ENCODE data around the gene TCOF1.
A peak's percentile ranks its signal among the peaks of the same experiment; 100 is the strongest.

TCOF1 gene

DNA sequence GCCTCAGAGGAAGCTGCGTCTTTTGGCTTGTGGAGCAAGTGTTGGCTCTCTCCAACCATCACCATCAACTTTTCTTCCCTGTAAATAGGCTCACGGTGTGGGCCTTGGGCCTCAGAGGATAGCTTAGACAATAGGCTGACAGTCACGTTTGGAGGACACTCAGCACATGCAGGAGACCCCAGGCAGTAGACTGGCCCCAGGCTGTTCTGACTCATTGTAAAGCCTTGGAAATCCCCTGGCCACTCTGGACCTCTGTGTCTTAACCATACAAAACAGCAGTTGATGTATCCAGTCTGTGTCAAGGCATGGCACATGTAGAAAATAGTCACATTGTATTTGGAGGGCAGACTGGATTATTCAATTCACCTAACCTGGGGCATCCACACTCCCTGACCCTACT, 36.6 kb downstream of the TCOF1 start:
- peak; percentile 60 for DNase-seq
- Histone ChIP-seq H4K91ac (ENCODE audit: low read length) (no peak overlapping the region), H3K4me2 (ENCODE audit: low read length, poor library complexity, severe bottlenecking) (no peak overlapping the region), H2BK5ac (ENCODE audit: low read depth, low read length, poor library complexity, severe bottlenecking) (no peak overlapping the region), H3K9me3 (ENCODE audit: control insufficient read depth, low read length) (no peaks in the 10 kb centered on the region), H2BK15ac (ENCODE audit: low read depth, poor library complexity, severe bottlenecking) (no peak overlapping the region), H3K4ac (ENCODE audit: low read depth in 1 of 2, low read length in 2 of 2) (no peak overlapping the region), H2AK5ac (ENCODE audit: low read length, severe bottlenecking) (no peak overlapping the region), H2BK120ac (ENCODE audit: low read depth, low read length) (no peak overlapping the region), H3K27me3 (ENCODE audit: control insufficient read depth in 1 of 2, insufficient read depth in 1 of 2, low read length in 2 of 2) (no peaks in the 10 kb centered on the region), H3K4me3 (ENCODE audit: insufficient read depth in 1 of 2, low read depth in 1 of 2, low read length in 2 of 2) (no peak overlapping the region), H3K4me1 (ENCODE audit: control insufficient read depth, insufficient read depth, low read depth, low read length) (peaks cover 16% of the 10 kb centered on the region), H3K14ac (ENCODE audit: low read length in 2 of 2) (no peak overlapping the region), H4K8ac (ENCODE audit: low read length) (no peak overlapping the region), H3K9ac (ENCODE audit: low read length) (no peak overlapping the region), H2BK12ac (ENCODE audit: low read length in 2 of 2) (no peak overlapping the region), H3K23ac (ENCODE audit: low read length in 2 of 2) (no peak overlapping the region), H3K36me3 (ENCODE audit: control insufficient read depth in 1 of 2, insufficient read depth in 2 of 2, low read depth in 1 of 2, low read length in 2 of 2) (peaks cover 87 to 94% of the 10 kb centered on the region in 2 experiments), H3K18ac (ENCODE audit: low read depth in 1 of 2, low read length in 2 of 2) (no peak overlapping the region), H3K27ac (ENCODE audit: low read length, poor library complexity, severe bottlenecking) (no peak overlapping the region), H3K79me1 (replicated peaks; ENCODE audit: low read length, poor library complexity, severe bottlenecking) (peaks cover 12% of the 10 kb centered on the region), H2AFZ (ENCODE audit: low read depth, low read length) (no peak overlapping the region)
- 75% methylated on average over 3 of the region's 3 CpGs for WGBS

GRCh38 chr5:150394912-150395687, 37.6 kb downstream of the TCOF1 start:
- Histone ChIP-seq H4K91ac (ENCODE audit: low read length) (no peak overlapping the region), H3K36me3 (ENCODE audit: control insufficient read depth in 1 of 2, insufficient read depth in 2 of 2, low read depth in 1 of 2, low read length in 2 of 2) (peaks cover 87 to 93% of the 10 kb centered on the region in 2 experiments), H2BK5ac (ENCODE audit: low read depth, low read length, poor library complexity, severe bottlenecking) (no peak overlapping the region), H2AK5ac (ENCODE audit: low read length, severe bottlenecking) (no peak overlapping the region), H2BK120ac (ENCODE audit: low read depth, low read length) (no peak overlapping the region), H3K4me2 (ENCODE audit: low read length, poor library complexity, severe bottlenecking) (no peak overlapping the region), H2BK15ac (ENCODE audit: low read depth, poor library complexity, severe bottlenecking) (no peak overlapping the region), H3K4ac (ENCODE audit: low read depth in 1 of 2, low read length in 2 of 2) (no peak overlapping the region), H3K14ac (ENCODE audit: low read length in 2 of 2) (no peak overlapping the region), H2AFZ (ENCODE audit: low read depth, low read length) (no peak overlapping the region), H3K27ac (ENCODE audit: low read length, poor library complexity, severe bottlenecking) (no peak overlapping the region), H3K9ac (ENCODE audit: low read length) (no peak overlapping the region), H3K18ac (ENCODE audit: low read depth in 1 of 2, low read length in 2 of 2) (no peak overlapping the region), H3K4me3 (ENCODE audit: insufficient read depth in 1 of 2, low read depth in 1 of 2, low read length in 2 of 2) (no peak overlapping the region), H3K27me3 (ENCODE audit: control insufficient read depth in 1 of 2, insufficient read depth in 1 of 2, low read length in 2 of 2) (no peaks in the 10 kb centered on the region), H3K79me1 (replicated peaks; ENCODE audit: low read length, poor library complexity, severe bottlenecking) (peaks cover 7% of the 10 kb centered on the region), H3K23ac (ENCODE audit: low read length in 2 of 2) (no peak overlapping the region), H4K8ac (ENCODE audit: low read length) (no peak overlapping the region), H2BK12ac (ENCODE audit: low read length in 2 of 2) (no peak overlapping the region), H3K4me1 (ENCODE audit: control insufficient read depth, insufficient read depth, low read depth, low read length) (peaks cover 13% of the 10 kb centered on the region), H3K9me3 (ENCODE audit: control insufficient read depth, low read length) (no peaks in the 10 kb centered on the region)
- 90% methylated on average over 12 of the region's 13 CpGs for WGBS
- no peak for DNase-seq

- Histone ChIP-seq H2BK15ac (ENCODE audit: low read depth, poor library complexity, severe bottlenecking) (no peak overlapping the region), H3K14ac (ENCODE audit: low read length in 2 of 2) (no peak overlapping the region), H2BK5ac (ENCODE audit: low read depth, low read length, poor library complexity, severe bottlenecking) (no peak overlapping the region), H3K9ac (ENCODE audit: low read length) (no peak overlapping the region), H4K91ac (ENCODE audit: low read length) (no peak overlapping the region), H3K27me3 (ENCODE audit: control insufficient read depth in 1 of 2, insufficient read depth in 1 of 2, low read length in 2 of 2) (no peaks in the 10 kb centered on the region), H3K27ac (ENCODE audit: low read length, poor library complexity, severe bottlenecking) (no peak overlapping the region), H3K23ac (ENCODE audit: low read length in 2 of 2) (no peak overlapping the region), H2BK120ac (ENCODE audit: low read depth, low read length) (no peak overlapping the region), H3K79me1 (replicated peaks; ENCODE audit: low read length, poor library complexity, severe bottlenecking) (peaks cover 7% of the 10 kb centered on the region), H3K4me3 (ENCODE audit: insufficient read depth in 1 of 2, low read depth in 1 of 2, low read length in 2 of 2) (no peak overlapping the region), H3K36me3 (ENCODE audit: control insufficient read depth in 1 of 2, insufficient read depth in 2 of 2, low read depth in 1 of 2, low read length in 2 of 2) (peaks cover 88 to 94% of the 10 kb centered on the region in 2 experiments), H2AFZ (ENCODE audit: low read depth, low read length) (no peak overlapping the region), H3K4me2 (ENCODE audit: low read length, poor library complexity, severe bottlenecking) (no peak overlapping the region), H2AK5ac (ENCODE audit: low read length, severe bottlenecking) (no peak overlapping the region), H4K8ac (ENCODE audit: low read length) (no peak overlapping the region), H3K9me3 (ENCODE audit: control insufficient read depth, low read length) (no peaks in the 10 kb centered on the region), H2BK12ac (ENCODE audit: low read length in 2 of 2) (no peak overlapping the region), H3K18ac (ENCODE audit: low read depth in 1 of 2, low read length in 2 of 2) (no peak overlapping the region), H3K4me1 (ENCODE audit: control insufficient read depth, insufficient read depth, low read depth, low read length) (peaks cover 13% of the 10 kb centered on the region), H3K4ac (ENCODE audit: low read depth in 1 of 2, low read length in 2 of 2) (no peak overlapping the region)
- 92% methylated on average over 2 of the region's 2 CpGs for WGBS
- no peak for DNase-seq
Measured at GRCh38 chr5:150395688-150395975, 38.1 kb downstream of the TCOF1 start.

DNA sequence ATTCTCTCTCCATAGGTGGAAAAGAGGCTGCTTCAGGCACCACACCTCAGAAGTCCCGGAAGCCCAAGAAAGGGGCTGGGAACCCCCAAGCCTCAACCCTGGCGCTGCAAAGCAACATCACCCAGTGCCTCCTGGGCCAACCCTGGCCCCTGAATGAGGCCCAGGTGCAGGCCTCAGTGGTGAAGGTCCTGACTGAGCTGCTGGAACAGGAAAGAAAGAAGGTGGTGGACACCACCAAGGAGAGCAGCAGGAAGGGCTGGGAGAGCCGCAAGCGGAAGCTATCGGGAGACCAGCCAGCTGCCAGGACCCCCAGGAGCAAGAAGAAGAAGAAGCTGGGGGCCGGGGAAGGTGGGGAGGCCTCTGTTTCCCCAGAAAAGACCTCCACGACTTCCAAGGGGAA, 38.8 kb downstream of the TCOF1 start:
- H3K18ac ChIP-seq (ENCODE audit: low read depth in 1 of 2, low read length in 2 of 2) = no peak overlapping the region
- H3K4me2 ChIP-seq (ENCODE audit: low read length, poor library complexity, severe bottlenecking) = no peak overlapping the region
- H2AFZ ChIP-seq (ENCODE audit: low read depth, low read length) = no peak overlapping the region
- no peak overlapping the region for H3K4ac ChIP-seq (ENCODE audit: low read depth in 1 of 2, low read length in 2 of 2)
- H3K14ac ChIP-seq (ENCODE audit: low read length in 2 of 2) = no peak overlapping the region
- H4K91ac ChIP-seq (ENCODE audit: low read length) = no peak overlapping the region
- no peak overlapping the region for H4K8ac ChIP-seq (ENCODE audit: low read length)
- H2AK5ac ChIP-seq (ENCODE audit: low read length, severe bottlenecking) = no peak overlapping the region
- H3K27me3 ChIP-seq (ENCODE audit: control insufficient read depth in 1 of 2, insufficient read depth in 1 of 2, low read length in 2 of 2) = no peaks in the 10 kb centered on the region
- H2BK15ac ChIP-seq (ENCODE audit: low read depth, poor library complexity, severe bottlenecking) = no peak overlapping the region
- no peak overlapping the region for H2BK12ac ChIP-seq (ENCODE audit: low read length in 2 of 2)
- H3K79me1 ChIP-seq (replicated peaks; ENCODE audit: low read length, poor library complexity, severe bottlenecking) = peaks cover 4% of the 10 kb centered on the region
- H3K36me3 ChIP-seq (ENCODE audit: control insufficient read depth in 1 of 2, insufficient read depth in 2 of 2, low read depth in 1 of 2, low read length in 2 of 2) = peaks cover 88 to 93% of the 10 kb centered on the region in 2 experiments
- peaks cover 13% of the 10 kb centered on the region for H3K4me1 ChIP-seq (ENCODE audit: control insufficient read depth, insufficient read depth, low read depth, low read length)
- no peak overlapping the region for H3K9ac ChIP-seq (ENCODE audit: low read length)
- no peak overlapping the region for H2BK120ac ChIP-seq (ENCODE audit: low read depth, low read length)
- no peak overlapping the region for H2BK5ac ChIP-seq (ENCODE audit: low read depth, low read length, poor library complexity, severe bottlenecking)
- H3K4me3 ChIP-seq (ENCODE audit: insufficient read depth in 1 of 2, low read depth in 1 of 2, low read length in 2 of 2) = no peak overlapping the region
- no peak overlapping the region for H3K23ac ChIP-seq (ENCODE audit: low read length in 2 of 2)
- no peak overlapping the region for H3K27ac ChIP-seq (ENCODE audit: low read length, poor library complexity, severe bottlenecking)
- H3K9me3 ChIP-seq (ENCODE audit: control insufficient read depth, low read length) = no peaks in the 10 kb centered on the region
- WGBS = 99% methylated on average over 7 of the region's 7 CpGs
- no peak for DNase-seq

Data from mesenchymal stem cell (in vitro differentiated cells and primary cell).